GM23338 (cell line): ENCODE data around the gene FKRP.

Source experiments
- CREB1 ChIP-seq: fragments of 250-450 bp; sonication (Bioruptor Pico); IDR thresholded peaks from 2 replicates; pipeline ENCODE4 v1.5.0; 2020; ENCODE audit warnings: low read depth, mild to moderate bottlenecking, moderate library complexity
- EZH2 ChIP-seq: fragments of 200-600 bp; sonication (generic); IDR thresholded peaks from one replicate; pipeline ENCODE4 v1.8.0; 2017; ENCODE audit warnings: antibody characterized with exemption, mild to moderate bottlenecking, low read depth; ENCODE audit not compliant: unreplicated experiment
- EZH2phosphoT487 ChIP-seq: fragments of 200-600 bp; sonication (generic); IDR thresholded peaks from one replicate; pipeline ENCODE4 v1.8.1; 2018; ENCODE audit warnings: antibody characterized with exemption; ENCODE audit not compliant: unreplicated experiment
- POLR2AphosphoS5 ChIP-seq: IDR thresholded peaks from 2 replicates; pipeline ENCODE4 v1.6.1; 2016; ENCODE audit warnings: antibody characterized with exemption, low read depth
- ZNF114 ChIP-seq: fragments of 250-450 bp; sonication (Bioruptor Pico); IDR thresholded peaks from 2 replicates; pipeline ENCODE4 v1.5.0; 2020; ENCODE audit warnings: mild to moderate bottlenecking, moderate library complexity
- ZNF331 ChIP-seq: fragments of 250-450 bp; sonication (Bioruptor Pico); IDR thresholded peaks from 2 replicates; pipeline ENCODE4 v1.5.0; 2020; ENCODE audit warnings: low read depth, mild to moderate bottlenecking, moderate library complexity
- TF ChIP-seq, protein P1 (sequence below), 2 experiments: fragments of 200-600 bp in 1 of 2; sonication (generic) in 1 of 2; conservative IDR thresholded peaks; 2 replicates each; pipeline versions ENCODE4 v1.5.1 to v1.6.1; 2016 to 2017; ENCODE audit warnings: antibody characterized with exemption in 2 of 2, low read depth in 2 of 2, mild to moderate bottlenecking in 2 of 2, moderate library complexity in 1 of 2
- TF ChIP-seq, protein P2 (sequence below): IDR thresholded peaks from one replicate; pipeline ENCODE4 v1.6.1; 2018; ENCODE audit warnings: antibody characterized with exemption; ENCODE audit not compliant: unreplicated experiment
- TF ChIP-seq, protein P3 (sequence below): fragments of 250-450 bp; sonication (Bioruptor Pico); IDR thresholded peaks from 2 replicates; pipeline ENCODE4 v1.5.0; 2020; ENCODE audit warnings: mild to moderate bottlenecking, moderate library complexity

DNA sequence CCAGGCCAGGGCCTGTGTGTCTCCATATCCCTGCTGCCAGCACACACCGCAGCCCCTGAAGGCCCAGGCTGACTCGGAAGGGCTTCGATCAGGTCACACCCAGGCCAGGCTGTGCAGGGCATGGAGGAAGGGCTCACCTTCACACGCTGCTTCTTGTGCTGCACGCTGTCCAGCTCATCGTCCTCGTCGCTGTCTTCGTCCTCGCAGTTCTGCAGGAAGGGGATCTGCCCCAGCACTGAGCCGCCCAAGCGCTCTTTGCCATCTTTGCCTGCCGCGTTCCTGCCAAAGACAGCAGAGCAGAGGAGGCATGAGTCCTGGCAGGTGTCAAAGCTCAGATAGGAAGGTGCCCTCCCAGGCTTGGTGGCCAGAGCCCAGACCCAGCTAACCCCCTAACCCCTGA, 15.3 kb upstream of the FKRP start:
- TF ChIP-seq, protein P1, sequence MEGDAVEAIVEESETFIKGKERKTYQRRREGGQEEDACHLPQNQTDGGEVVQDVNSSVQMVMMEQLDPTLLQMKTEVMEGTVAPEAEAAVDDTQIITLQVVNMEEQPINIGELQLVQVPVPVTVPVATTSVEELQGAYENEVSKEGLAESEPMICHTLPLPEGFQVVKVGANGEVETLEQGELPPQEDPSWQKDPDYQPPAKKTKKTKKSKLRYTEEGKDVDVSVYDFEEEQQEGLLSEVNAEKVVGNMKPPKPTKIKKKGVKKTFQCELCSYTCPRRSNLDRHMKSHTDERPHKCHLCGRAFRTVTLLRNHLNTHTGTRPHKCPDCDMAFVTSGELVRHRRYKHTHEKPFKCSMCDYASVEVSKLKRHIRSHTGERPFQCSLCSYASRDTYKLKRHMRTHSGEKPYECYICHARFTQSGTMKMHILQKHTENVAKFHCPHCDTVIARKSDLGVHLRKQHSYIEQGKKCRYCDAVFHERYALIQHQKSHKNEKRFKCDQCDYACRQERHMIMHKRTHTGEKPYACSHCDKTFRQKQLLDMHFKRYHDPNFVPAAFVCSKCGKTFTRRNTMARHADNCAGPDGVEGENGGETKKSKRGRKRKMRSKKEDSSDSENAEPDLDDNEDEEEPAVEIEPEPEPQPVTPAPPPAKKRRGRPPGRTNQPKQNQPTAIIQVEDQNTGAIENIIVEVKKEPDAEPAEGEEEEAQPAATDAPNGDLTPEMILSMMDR (conservative IDR thresholded peaks at IDR 0.05; ENCODE audit: low read depth in 2 of 2): no peak
- TF ChIP-seq ZNF114 (CRISPR knock-in tag) (no peak), CREB1 (CRISPR knock-in tag) (no peak), EZH2 (no peak), POLR2AphosphoS5 (no peak), ZNF331 (CRISPR knock-in tag) (no peak), EZH2phosphoT487 (no peak)
- TF ChIP-seq, protein P2, sequence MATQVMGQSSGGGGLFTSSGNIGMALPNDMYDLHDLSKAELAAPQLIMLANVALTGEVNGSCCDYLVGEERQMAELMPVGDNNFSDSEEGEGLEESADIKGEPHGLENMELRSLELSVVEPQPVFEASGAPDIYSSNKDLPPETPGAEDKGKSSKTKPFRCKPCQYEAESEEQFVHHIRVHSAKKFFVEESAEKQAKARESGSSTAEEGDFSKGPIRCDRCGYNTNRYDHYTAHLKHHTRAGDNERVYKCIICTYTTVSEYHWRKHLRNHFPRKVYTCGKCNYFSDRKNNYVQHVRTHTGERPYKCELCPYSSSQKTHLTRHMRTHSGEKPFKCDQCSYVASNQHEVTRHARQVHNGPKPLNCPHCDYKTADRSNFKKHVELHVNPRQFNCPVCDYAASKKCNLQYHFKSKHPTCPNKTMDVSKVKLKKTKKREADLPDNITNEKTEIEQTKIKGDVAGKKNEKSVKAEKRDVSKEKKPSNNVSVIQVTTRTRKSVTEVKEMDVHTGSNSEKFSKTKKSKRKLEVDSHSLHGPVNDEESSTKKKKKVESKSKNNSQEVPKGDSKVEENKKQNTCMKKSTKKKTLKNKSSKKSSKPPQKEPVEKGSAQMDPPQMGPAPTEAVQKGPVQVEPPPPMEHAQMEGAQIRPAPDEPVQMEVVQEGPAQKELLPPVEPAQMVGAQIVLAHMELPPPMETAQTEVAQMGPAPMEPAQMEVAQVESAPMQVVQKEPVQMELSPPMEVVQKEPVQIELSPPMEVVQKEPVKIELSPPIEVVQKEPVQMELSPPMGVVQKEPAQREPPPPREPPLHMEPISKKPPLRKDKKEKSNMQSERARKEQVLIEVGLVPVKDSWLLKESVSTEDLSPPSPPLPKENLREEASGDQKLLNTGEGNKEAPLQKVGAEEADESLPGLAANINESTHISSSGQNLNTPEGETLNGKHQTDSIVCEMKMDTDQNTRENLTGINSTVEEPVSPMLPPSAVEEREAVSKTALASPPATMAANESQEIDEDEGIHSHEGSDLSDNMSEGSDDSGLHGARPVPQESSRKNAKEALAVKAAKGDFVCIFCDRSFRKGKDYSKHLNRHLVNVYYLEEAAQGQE: no peak
- TF ChIP-seq, protein P3, sequence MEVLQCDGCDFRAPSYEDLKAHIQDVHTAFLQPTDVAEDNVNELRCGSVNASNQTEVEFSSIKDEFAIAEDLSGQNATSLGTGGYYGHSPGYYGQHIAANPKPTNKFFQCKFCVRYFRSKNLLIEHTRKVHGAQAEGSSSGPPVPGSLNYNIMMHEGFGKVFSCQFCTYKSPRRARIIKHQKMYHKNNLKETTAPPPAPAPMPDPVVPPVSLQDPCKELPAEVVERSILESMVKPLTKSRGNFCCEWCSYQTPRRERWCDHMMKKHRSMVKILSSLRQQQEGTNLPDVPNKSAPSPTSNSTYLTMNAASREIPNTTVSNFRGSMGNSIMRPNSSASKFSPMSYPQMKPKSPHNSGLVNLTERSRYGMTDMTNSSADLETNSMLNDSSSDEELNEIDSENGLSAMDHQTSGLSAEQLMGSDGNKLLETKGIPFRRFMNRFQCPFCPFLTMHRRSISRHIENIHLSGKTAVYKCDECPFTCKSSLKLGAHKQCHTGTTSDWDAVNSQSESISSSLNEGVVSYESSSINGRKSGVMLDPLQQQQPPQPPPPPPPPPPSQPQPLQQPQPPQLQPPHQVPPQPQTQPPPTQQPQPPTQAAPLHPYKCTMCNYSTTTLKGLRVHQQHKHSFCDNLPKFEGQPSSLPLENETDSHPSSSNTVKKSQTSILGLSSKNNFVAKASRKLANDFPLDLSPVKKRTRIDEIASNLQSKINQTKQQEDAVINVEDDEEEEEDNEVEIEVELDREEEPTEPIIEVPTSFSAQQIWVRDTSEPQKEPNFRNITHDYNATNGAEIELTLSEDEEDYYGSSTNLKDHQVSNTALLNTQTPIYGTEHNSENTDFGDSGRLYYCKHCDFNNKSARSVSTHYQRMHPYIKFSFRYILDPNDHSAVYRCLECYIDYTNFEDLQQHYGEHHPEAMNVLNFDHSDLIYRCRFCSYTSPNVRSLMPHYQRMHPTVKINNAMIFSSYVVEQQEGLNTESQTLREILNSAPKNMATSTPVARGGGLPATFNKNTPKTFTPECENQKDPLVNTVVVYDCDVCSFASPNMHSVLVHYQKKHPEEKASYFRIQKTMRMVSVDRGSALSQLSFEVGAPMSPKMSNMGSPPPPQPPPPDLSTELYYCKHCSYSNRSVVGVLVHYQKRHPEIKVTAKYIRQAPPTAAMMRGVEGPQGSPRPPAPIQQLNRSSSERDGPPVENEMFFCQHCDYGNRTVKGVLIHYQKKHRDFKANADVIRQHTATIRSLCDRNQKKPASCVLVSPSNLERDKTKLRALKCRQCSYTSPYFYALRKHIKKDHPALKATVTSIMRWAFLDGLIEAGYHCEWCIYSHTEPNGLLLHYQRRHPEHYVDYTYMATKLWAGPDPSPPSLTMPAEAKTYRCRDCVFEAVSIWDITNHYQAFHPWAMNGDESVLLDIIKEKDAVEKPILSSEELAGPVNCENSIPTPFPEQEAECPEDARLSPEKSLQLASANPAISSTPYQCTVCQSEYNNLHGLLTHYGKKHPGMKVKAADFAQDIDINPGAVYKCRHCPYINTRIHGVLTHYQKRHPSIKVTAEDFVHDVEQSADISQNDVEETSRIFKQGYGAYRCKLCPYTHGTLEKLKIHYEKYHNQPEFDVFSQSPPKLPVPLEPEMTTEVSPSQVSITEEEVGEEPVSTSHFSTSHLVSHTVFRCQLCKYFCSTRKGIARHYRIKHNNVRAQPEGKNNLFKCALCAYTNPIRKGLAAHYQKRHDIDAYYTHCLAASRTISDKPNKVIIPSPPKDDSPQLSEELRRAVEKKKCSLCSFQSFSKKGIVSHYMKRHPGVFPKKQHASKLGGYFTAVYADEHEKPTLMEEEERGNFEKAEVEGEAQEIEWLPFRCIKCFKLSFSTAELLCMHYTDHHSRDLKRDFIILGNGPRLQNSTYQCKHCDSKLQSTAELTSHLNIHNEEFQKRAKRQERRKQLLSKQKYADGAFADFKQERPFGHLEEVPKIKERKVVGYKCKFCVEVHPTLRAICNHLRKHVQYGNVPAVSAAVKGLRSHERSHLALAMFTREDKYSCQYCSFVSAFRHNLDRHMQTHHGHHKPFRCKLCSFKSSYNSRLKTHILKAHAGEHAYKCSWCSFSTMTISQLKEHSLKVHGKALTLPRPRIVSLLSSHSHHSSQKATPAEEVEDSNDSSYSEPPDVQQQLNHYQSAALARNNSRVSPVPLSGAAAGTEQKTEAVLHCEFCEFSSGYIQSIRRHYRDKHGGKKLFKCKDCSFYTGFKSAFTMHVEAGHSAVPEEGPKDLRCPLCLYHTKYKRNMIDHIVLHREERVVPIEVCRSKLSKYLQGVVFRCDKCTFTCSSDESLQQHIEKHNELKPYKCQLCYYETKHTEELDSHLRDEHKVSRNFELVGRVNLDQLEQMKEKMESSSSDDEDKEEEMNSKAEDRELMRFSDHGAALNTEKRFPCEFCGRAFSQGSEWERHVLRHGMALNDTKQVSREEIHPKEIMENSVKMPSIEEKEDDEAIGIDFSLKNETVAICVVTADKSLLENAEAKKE (CRISPR knock-in tag): no peak
